ENCODE data around the gene CISTR. TPM values are rescaled to one million over a fixed set of nuclear protein-coding genes. Genes with fewer than 3 reads are reported as not detected.
A peak's percentile ranks its signal among the peaks of the same experiment; 100 is the strongest.

Gene CISTR
- total RNA-seq, 4 donors from 2014 or later = not detected

- Histone ChIP-seq H3K4me3 (no peak overlapping the region), H3K27me3 (peaks cover 96% of the 10 kb centered on the region), H3K9me3 (no peaks in the 10 kb centered on the region), H3K27ac (no peak overlapping the region), H3K36me3 (no peaks in the 10 kb centered on the region), H3K4me1 (peaks cover 9 to 25% (median 16%) of the 10 kb centered on the region in 4 donors)
- DNase-seq = no peak
- TF ChIP-seq EP300 (IDR thresholded peaks at IDR 0.05; ENCODE audit: low read depth) (no peak), POLR2A (IDR thresholded peaks at IDR 0.05) (no peak), POLR2AphosphoS5 (IDR thresholded peaks at IDR 0.05) (no peak), CTCF (IDR thresholded peaks at IDR 0.05) (no peak)
- 37 to 71% methylated on average over 2 to 3 of the region's 3 CpGs for WGBS, 2 donors (ENCODE audit: low coverage in 1 of 2)
- in situ Hi-C loops (cut with MboI; ENCODE audit: low pct_ligation_motif_present in 1 of 4, low pct_unique_long_range_greater_than_20kb in 1 of 4, low sequenced_read_pairs in 3 of 4) (no loop called here), intact Hi-C loops (cut with DNase I; ENCODE audit: low total_unique reads) (no loop called here)
Observed at GRCh38 chr12:53698948-53699677, 52.7 kb downstream of the CISTR start.

DNA sequence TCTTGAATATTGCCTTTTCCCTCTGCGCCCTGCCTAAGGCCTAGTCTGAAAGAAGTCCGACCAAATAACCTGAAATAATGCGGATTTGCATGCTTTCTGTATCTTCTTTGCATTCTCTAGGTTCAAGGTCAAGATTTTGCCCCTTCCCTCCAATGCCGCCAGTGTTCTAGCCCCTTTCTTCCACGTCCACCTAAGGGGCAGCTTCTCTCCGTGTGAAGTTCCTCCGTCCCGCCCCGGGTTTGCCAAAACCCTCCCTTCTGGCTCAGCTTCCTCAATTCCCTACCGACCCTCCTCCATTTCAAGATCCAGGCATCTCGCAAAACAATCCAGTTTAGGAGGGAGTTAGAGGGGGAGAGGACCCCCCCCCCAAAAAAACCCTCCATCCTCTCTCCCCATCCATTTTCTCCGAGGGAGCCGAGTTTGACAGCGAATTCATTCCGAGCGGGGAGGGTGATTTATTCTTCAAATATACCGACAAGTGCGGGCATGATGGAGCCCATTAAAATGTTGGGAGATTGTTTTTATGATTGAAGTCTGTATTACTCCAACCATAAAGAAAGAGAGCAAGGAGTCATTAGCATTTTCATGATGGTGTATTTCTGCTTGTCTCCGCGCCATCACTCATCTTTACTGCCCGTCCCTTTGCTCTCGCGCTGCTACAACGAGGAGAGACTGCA, 55.0 kb downstream of the CISTR start:
- peaks cover 97% of the 10 kb centered on the region for H3K27me3 ChIP-seq
- intact Hi-C loops (cut with DNase I; ENCODE audit: low total_unique reads) = no loop called here
- WGBS, 2 donors (ENCODE audit: low coverage in 1 of 2) = 17 to 29% methylated on average over 8 to 24 of the region's 24 CpGs
- no peaks in the 10 kb centered on the region for H3K36me3 ChIP-seq
- TF ChIP-seq POLR2A (IDR thresholded peaks at IDR 0.05) (no peak), CTCF (IDR thresholded peaks at IDR 0.05) (no peak), EP300 (IDR thresholded peaks at IDR 0.05; ENCODE audit: low read depth) (no peak), POLR2AphosphoS5 (IDR thresholded peaks at IDR 0.05) (no peak)
- no peaks in the 10 kb centered on the region for H3K9me3 ChIP-seq
- in situ Hi-C loops (cut with MboI; ENCODE audit: low pct_ligation_motif_present in 1 of 4, low pct_unique_long_range_greater_than_20kb in 1 of 4, low sequenced_read_pairs in 3 of 4) = no loop called here
- H3K27ac ChIP-seq = no peak overlapping the region
- no peak for DNase-seq
- peaks cover 9 to 25% (median 16%) of the 10 kb centered on the region in 4 donors for H3K4me1 ChIP-seq
- H3K4me3 ChIP-seq = peak overlapping the region in 2 of 4 donors; percentile 26 to 32

Other genes with a start within 250 kb of the CISTR start
- gene NPFF, start 244.5 kb downstream of the CISTR start, total RNA-seq = not detected
- gene ATF7, start 125.6 kb downstream of the CISTR start, total RNA-seq = 10 to 100 TPM; 14.2 to 29.7 (median 26.8) TPM
- gene ATP5MC2, start 75.9 kb downstream of the CISTR start, total RNA-seq = 100 to 1,000 TPM; 248 to 394 (median 337) TPM
- gene CALCOCO1, start 24.5 kb downstream of the CISTR start, total RNA-seq = 100 to 1,000 TPM; 118 to 186 (median 168) TPM
- not detected for gene HOXC13, start 186.9 kb upstream of the CISTR start, total RNA-seq
- gene HOXC12, start 202.9 kb upstream of the CISTR start, total RNA-seq = not detected
- gene HOXC11, start 221.1 kb upstream of the CISTR start, total RNA-seq = not detected
- not detected for gene HOTAIR, start 223.0 kb upstream of the CISTR start, total RNA-seq
- gene HOXC10, start 233.2 kb upstream of the CISTR start, total RNA-seq = not detected
- not detected for gene HOXC9, start 248.2 kb upstream of the CISTR start, total RNA-seq